ENCODE data around the gene GLOD4.

The GLOD4 gene

DNA sequence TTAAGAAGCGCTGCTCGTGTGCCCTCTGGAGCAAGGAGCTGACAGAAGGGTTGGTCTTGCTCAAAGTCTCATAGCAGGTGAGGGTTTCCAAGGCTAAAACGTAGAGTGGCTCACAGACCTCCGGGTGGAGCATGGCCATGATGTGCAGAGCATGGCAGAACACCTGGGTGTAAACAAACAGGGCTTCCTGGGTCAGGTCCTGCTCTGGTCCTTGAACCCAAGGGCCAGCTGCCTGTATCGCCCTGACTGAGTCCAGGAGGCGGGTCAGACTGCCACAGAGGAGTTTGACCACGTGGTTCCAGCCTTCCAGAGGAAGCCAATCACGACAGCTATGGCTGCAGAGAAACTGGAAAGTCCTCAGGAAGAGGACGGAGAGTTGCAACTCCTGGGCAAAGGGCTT lies 37.1 kb downstream of the GLOD4 start:
- Histone ChIP-seq H3K9ac (ENCODE audit: low read depth, low read length) (no peak overlapping the region), H3K4me1 (ENCODE audit: insufficient read depth, low read length) (peaks cover 22% of the 10 kb centered on the region), H3K79me2 (ENCODE audit: insufficient read depth, low read length) (peaks cover 89% of the 10 kb centered on the region), H3K4me2 (ENCODE audit: insufficient read depth, low read length) (no peak overlapping the region), H3K27ac (ENCODE audit: low read length) (no peak overlapping the region), H3K9me3 (ENCODE audit: insufficient read depth, low read length, severe bottlenecking) (no peaks in the 10 kb centered on the region), H3K36me3 (ENCODE audit: insufficient read depth, low read length) (peaks cover 95% of the 10 kb centered on the region), H3K4me3 (ENCODE audit: low read depth in 1 of 2, low read length in 2 of 2) (no peak overlapping the region), H3K27me3 (ENCODE audit: insufficient read depth, low read length, poor library complexity) (no peaks in the 10 kb centered on the region), H4K20me1 (ENCODE audit: insufficient read depth, low read length) (peaks cover 90% of the 10 kb centered on the region), H2AFZ (ENCODE audit: low read depth, low read length) (no peak overlapping the region)
- ATAC-seq (ENCODE audit: insufficient read depth, low read depth) (no peak), DNase-seq (no peak)
- TF ChIP-seq, protein P1, sequence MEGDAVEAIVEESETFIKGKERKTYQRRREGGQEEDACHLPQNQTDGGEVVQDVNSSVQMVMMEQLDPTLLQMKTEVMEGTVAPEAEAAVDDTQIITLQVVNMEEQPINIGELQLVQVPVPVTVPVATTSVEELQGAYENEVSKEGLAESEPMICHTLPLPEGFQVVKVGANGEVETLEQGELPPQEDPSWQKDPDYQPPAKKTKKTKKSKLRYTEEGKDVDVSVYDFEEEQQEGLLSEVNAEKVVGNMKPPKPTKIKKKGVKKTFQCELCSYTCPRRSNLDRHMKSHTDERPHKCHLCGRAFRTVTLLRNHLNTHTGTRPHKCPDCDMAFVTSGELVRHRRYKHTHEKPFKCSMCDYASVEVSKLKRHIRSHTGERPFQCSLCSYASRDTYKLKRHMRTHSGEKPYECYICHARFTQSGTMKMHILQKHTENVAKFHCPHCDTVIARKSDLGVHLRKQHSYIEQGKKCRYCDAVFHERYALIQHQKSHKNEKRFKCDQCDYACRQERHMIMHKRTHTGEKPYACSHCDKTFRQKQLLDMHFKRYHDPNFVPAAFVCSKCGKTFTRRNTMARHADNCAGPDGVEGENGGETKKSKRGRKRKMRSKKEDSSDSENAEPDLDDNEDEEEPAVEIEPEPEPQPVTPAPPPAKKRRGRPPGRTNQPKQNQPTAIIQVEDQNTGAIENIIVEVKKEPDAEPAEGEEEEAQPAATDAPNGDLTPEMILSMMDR (IDR thresholded peaks at IDR 0.05; ENCODE audit: borderline replicate concordance, extremely low read depth, low read length, poor library complexity, severe bottlenecking), result no peak
- TF ChIP-seq EZH2 (IDR thresholded peaks at IDR 0.05; ENCODE audit: borderline replicate concordance, low read depth, low read length, severe bottlenecking), result no peak

DNA sequence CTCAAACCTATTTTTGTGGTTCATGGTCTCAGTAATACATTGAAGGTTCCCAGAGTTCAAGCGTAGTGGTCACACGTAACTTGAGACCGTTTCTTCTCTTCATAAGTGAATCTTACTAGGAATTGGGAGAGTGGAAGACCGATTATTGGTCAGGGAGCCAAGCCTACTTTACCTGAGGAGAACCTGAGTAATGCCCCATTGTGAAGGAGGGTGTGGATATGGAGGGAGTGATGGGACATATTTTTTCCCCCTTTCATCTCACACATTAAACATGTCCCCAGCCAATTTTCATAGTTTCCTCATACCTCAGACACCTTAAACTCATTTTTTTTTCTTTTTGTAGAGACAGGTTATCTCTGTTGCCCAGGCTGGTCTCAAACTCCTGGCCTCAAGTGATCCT lies 38.9 kb downstream of the GLOD4 start:
- TF ChIP-seq EZH2 (IDR thresholded peaks at IDR 0.05; ENCODE audit: borderline replicate concordance, low read depth, low read length, severe bottlenecking), result no peak
- TF ChIP-seq, protein P1 (IDR thresholded peaks at IDR 0.05; ENCODE audit: borderline replicate concordance, extremely low read depth, low read length, poor library complexity, severe bottlenecking), result no peak
- H3K36me3 ChIP-seq (ENCODE audit: insufficient read depth, low read length), result peaks cover 93% of the 10 kb centered on the region
- DNase-seq (no peak), ATAC-seq (ENCODE audit: insufficient read depth, low read depth) (no peak)
- H3K4me1 ChIP-seq (ENCODE audit: insufficient read depth, low read length), result peaks cover 11% of the 10 kb centered on the region; the same call in 1 of the 2 replicates
- H3K4me2 ChIP-seq (ENCODE audit: insufficient read depth, low read length), result no peak overlapping the region
- H3K27ac ChIP-seq (ENCODE audit: low read length), result no peak overlapping the region
- no peak overlapping the region for H2AFZ ChIP-seq (ENCODE audit: low read depth, low read length)
- H3K79me2 ChIP-seq (ENCODE audit: insufficient read depth, low read length), result peaks cover 78% of the 10 kb centered on the region
- H4K20me1 ChIP-seq (ENCODE audit: insufficient read depth, low read length), result peaks cover 84% of the 10 kb centered on the region
- no peaks in the 10 kb centered on the region for H3K9me3 ChIP-seq (ENCODE audit: insufficient read depth, low read length, severe bottlenecking)
- H3K9ac ChIP-seq (ENCODE audit: low read depth, low read length), result no peak overlapping the region
- H3K4me3 ChIP-seq (ENCODE audit: low read depth in 1 of 2, low read length in 2 of 2), result no peak overlapping the region
- no peaks in the 10 kb centered on the region for H3K27me3 ChIP-seq (ENCODE audit: insufficient read depth, low read length, poor library complexity)

DNA sequence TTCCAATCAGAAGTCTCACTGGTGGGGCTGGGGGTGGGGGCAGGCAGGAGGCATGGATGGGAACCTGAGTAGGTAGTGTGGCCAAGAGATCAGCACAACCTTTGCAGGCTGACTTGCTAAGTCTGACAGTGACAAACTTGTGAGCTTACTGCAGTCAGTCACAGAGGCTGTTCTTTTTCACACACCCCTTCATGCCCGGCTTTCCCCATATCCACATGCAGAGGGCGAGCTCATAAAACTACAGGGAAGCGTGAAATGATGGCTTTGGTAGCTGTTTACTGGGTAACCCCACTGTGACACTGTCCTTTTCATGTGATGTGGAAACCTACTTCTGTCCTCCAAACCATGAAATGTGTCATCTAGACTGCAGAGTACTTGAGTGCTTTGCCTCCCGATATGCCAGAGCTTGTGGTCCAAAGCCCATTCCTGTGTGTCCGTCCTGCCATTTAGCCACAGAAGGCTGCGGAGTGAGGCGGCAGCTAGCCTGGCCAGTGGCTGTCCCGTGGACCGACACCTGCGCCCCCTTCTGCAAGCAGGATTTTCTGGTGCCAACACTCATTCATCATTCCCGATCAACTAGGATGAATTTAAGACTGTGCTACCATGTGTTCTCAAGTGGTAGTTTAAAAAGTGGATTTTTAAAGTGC lies 39.8 kb downstream of the GLOD4 start:
- Histone ChIP-seq H3K79me2 (ENCODE audit: insufficient read depth, low read length) (peaks cover 69% of the 10 kb centered on the region), H3K9me3 (ENCODE audit: insufficient read depth, low read length, severe bottlenecking) (no peaks in the 10 kb centered on the region), H3K27ac (ENCODE audit: low read length) (no peak overlapping the region), H4K20me1 (ENCODE audit: insufficient read depth, low read length) (peaks cover 80% of the 10 kb centered on the region), H3K4me2 (ENCODE audit: insufficient read depth, low read length) (no peak overlapping the region), H2AFZ (ENCODE audit: low read depth, low read length) (no peak overlapping the region), H3K27me3 (ENCODE audit: insufficient read depth, low read length, poor library complexity) (no peaks in the 10 kb centered on the region), H3K4me1 (ENCODE audit: insufficient read depth, low read length) (peaks cover 8% of the 10 kb centered on the region; the same call in 1 of the 2 replicates), H3K9ac (ENCODE audit: low read depth, low read length) (no peak overlapping the region), H3K4me3 (ENCODE audit: low read depth in 1 of 2, low read length in 2 of 2) (no peak overlapping the region), H3K36me3 (ENCODE audit: insufficient read depth, low read length) (peaks cover 91% of the 10 kb centered on the region)
- TF ChIP-seq, protein P1 (IDR thresholded peaks at IDR 0.05; ENCODE audit: borderline replicate concordance, extremely low read depth, low read length, poor library complexity, severe bottlenecking), result no peak
- TF ChIP-seq EZH2 (IDR thresholded peaks at IDR 0.05; ENCODE audit: borderline replicate concordance, low read depth, low read length, severe bottlenecking), result no peak
- DNase-seq (no peak), ATAC-seq (ENCODE audit: insufficient read depth, low read depth) (no peak)

Data from DND-41 (cell line).